Measurements from ENCODE around the gene KIAA1614. TPM values are rescaled to one million over a fixed set of nuclear protein-coding genes. Genes with fewer than 3 reads are reported as not detected.
A peak's percentile ranks its signal among the peaks of the same experiment; 100 is the strongest.

KIAA1614 gene
- polyA plus RNA-seq, 1 donor (not counting 4 experiments of a cell fraction or from before 2014, with no cell fraction given) = 0.03 TPM

GRCh38 chr1:180923021-180923841 lies 10.5 kb downstream of the KIAA1614 start:
- no peaks in the 10 kb centered on the region for H3K27me3 ChIP-seq (ENCODE audit: control insufficient read depth, extremely low read depth, insufficient read depth, low read length)
- H3K4me1 ChIP-seq (ENCODE audit: control insufficient read depth, extremely low read depth, insufficient read depth, low read length) = peaks cover 18% of the 10 kb centered on the region
- dilution Hi-C loops (cut with MboI; ENCODE audit: extremely low pct_ligation_motif_present, low sequenced_read_pairs) = no loop called here
- H3K79me2 ChIP-seq (ENCODE audit: control insufficient read depth, insufficient read depth, low read length) = no peaks in the 10 kb centered on the region
- H3K9me3 ChIP-seq (ENCODE audit: control insufficient read depth, low read depth, low read length) = no peaks in the 10 kb centered on the region
- no peaks in the 10 kb centered on the region for H4K20me1 ChIP-seq (ENCODE audit: control insufficient read depth, extremely low read depth, insufficient read depth, low read length)
- no peak overlapping the region for H3K9ac ChIP-seq (ENCODE audit: control insufficient read depth, extremely low read depth, insufficient read depth, low read length)
- peaks cover 2% of the 10 kb centered on the region for H3K9me1 ChIP-seq (ENCODE audit: control insufficient read depth, extremely low read depth, insufficient read depth, low read length)
- peak overlapping the region; percentile 47 for H3K27ac ChIP-seq (ENCODE audit: control insufficient read depth, insufficient read depth, low read length)
- peak overlapping the region; percentile 88 for H3K4me2 ChIP-seq (ENCODE audit: control insufficient read depth, extremely low read depth, insufficient read depth, low read depth, low read length)
- DNase-seq (ENCODE audit: low read depth, low spot score) (peak; percentile 48), FAIRE-seq (peak; percentile 58)
- H3K36me3 ChIP-seq (ENCODE audit: control insufficient read depth in 2 of 2, extremely low read depth in 1 of 2, insufficient read depth in 2 of 2, low read length in 2 of 2) = no peaks in the 10 kb centered on the region
- TF ChIP-seq CTCF (optimal IDR thresholded peaks at IDR 0.05 in 1 of 3, IDR thresholded peaks at IDR 0.05 in 1 of 3, conservative IDR thresholded peaks at IDR 0.05 in 1 of 3; ENCODE audit: extremely low read depth in 1 of 3, insufficient read depth in 2 of 3, low read length in 3 of 3) = no peak
- no peak for TF ChIP-seq EZH2 (IDR thresholded peaks at IDR 0.05; ENCODE audit: low read length)
- H3K4me3 ChIP-seq (ENCODE audit: control insufficient read depth in 2 of 3, extremely low read depth in 1 of 3, insufficient read depth in 2 of 3, low read depth in 1 of 3, low read length in 3 of 3) = peak overlapping the region in 1 of 3 experiments; percentile 35
- peak overlapping the region; percentile 62 for H2AFZ ChIP-seq (ENCODE audit: control insufficient read depth, low read length)

- Histone ChIP-seq H3K9me1 (ENCODE audit: control insufficient read depth, extremely low read depth, insufficient read depth, low read length) (peaks cover 2% of the 10 kb centered on the region), H3K36me3 (ENCODE audit: control insufficient read depth in 2 of 2, extremely low read depth in 1 of 2, insufficient read depth in 2 of 2, low read length in 2 of 2) (no peaks in the 10 kb centered on the region), H3K27ac (ENCODE audit: control insufficient read depth, insufficient read depth, low read length) (peak overlapping the region; percentile 47), H3K9me3 (ENCODE audit: control insufficient read depth, low read depth, low read length) (no peaks in the 10 kb centered on the region), H3K79me2 (ENCODE audit: control insufficient read depth, insufficient read depth, low read length) (no peaks in the 10 kb centered on the region), H4K20me1 (ENCODE audit: control insufficient read depth, extremely low read depth, insufficient read depth, low read length) (no peaks in the 10 kb centered on the region), H3K4me2 (ENCODE audit: control insufficient read depth, extremely low read depth, insufficient read depth, low read depth, low read length) (peak overlapping the region; percentile 88), H3K4me1 (ENCODE audit: control insufficient read depth, extremely low read depth, insufficient read depth, low read length) (peaks cover 18% of the 10 kb centered on the region), H2AFZ (ENCODE audit: control insufficient read depth, low read length) (peak overlapping the region; percentile 60), H3K4me3 (ENCODE audit: control insufficient read depth in 2 of 3, extremely low read depth in 1 of 3, insufficient read depth in 2 of 3, low read depth in 1 of 3, low read length in 3 of 3) (peak overlapping the region in 1 of 3 experiments; percentile 35), H3K9ac (ENCODE audit: control insufficient read depth, extremely low read depth, insufficient read depth, low read length) (no peak overlapping the region), H3K27me3 (ENCODE audit: control insufficient read depth, extremely low read depth, insufficient read depth, low read length) (no peaks in the 10 kb centered on the region)
- TF ChIP-seq CTCF (optimal IDR thresholded peaks at IDR 0.05 in 1 of 3, IDR thresholded peaks at IDR 0.05 in 1 of 3, conservative IDR thresholded peaks at IDR 0.05 in 1 of 3; ENCODE audit: extremely low read depth in 1 of 3, insufficient read depth in 2 of 3, low read length in 3 of 3) = no peak
- no peak for TF ChIP-seq EZH2 (IDR thresholded peaks at IDR 0.05; ENCODE audit: low read length)
- dilution Hi-C loops (cut with MboI; ENCODE audit: extremely low pct_ligation_motif_present, low sequenced_read_pairs) = no loop called here
- FAIRE-seq (no peak), DNase-seq (ENCODE audit: low read depth, low spot score) (no peak)
These were observed 11.2 kb downstream of the KIAA1614 start for GRCh38 chr1:180923887-180924286.
